Measurements from ENCODE around the gene IER5L. TPM values are rescaled to one million over a fixed set of nuclear protein-coding genes. Genes with fewer than 3 reads are reported as not detected.

Gene IER5L
- total RNA-seq, 6 experiments from 2014 or later = 28.5 to 45.1 (median 42.2) TPM

GRCh38 chr9:129154866-129155477 is 23.1 kb downstream of the IER5L start:
- peaks cover 2% of the 10 kb centered on the region for H3K27me3 Mint-ChIP-seq (ENCODE audit: insufficient read depth)
- H3K9me3 Mint-ChIP-seq = no peaks in the 10 kb centered on the region
- no peak overlapping the region for H3K27ac Mint-ChIP-seq
- H3K36me3 Mint-ChIP-seq (ENCODE audit: low read depth) = no peaks in the 10 kb centered on the region
- no peak for TF ChIP-seq CTCF (IDR thresholded peaks at IDR 0.05)
- H3K4me3 Mint-ChIP-seq = no peak overlapping the region
- no peaks in the 10 kb centered on the region for H3K4me1 Mint-ChIP-seq (ENCODE audit: low read depth)
- no peak for DNase-seq

- Mint-ChIP-seq H3K36me3 (ENCODE audit: low read depth) (no peaks in the 10 kb centered on the region), H3K9me3 (no peaks in the 10 kb centered on the region), H3K4me1 (ENCODE audit: low read depth) (peaks cover 10% of the 10 kb centered on the region), H3K27me3 (ENCODE audit: insufficient read depth) (peaks cover 2% of the 10 kb centered on the region), H3K27ac (no peak overlapping the region; the same call in 1 of the 2 replicates), H3K4me3 (no peak overlapping the region)
- no peak for TF ChIP-seq CTCF (IDR thresholded peaks at IDR 0.05)
- no peak for DNase-seq
Measured at GRCh38 chr9:129151469-129151868, 26.6 kb downstream of the IER5L start.

- Mint-ChIP-seq H3K9me3 (no peaks in the 10 kb centered on the region), H3K27me3 (ENCODE audit: insufficient read depth) (peaks cover 2% of the 10 kb centered on the region), H3K4me3 (no peak overlapping the region), H3K27ac (no peak overlapping the region; the same call in 1 of the 2 replicates), H3K36me3 (ENCODE audit: low read depth) (no peaks in the 10 kb centered on the region), H3K4me1 (ENCODE audit: low read depth) (peaks cover 17% of the 10 kb centered on the region)
- no peak for DNase-seq
- no peak for TF ChIP-seq CTCF (IDR thresholded peaks at IDR 0.05)
Measured at GRCh38 chr9:129150672-129151211, 27.3 kb downstream of the IER5L start.

- Mint-ChIP-seq H3K27me3 (ENCODE audit: insufficient read depth) (peaks cover 2% of the 10 kb centered on the region), H3K36me3 (ENCODE audit: low read depth) (no peaks in the 10 kb centered on the region), H3K9me3 (no peaks in the 10 kb centered on the region), H3K4me1 (ENCODE audit: low read depth) (peaks cover 23% of the 10 kb centered on the region), H3K4me3 (no peak overlapping the region), H3K27ac (peak overlapping the region; percentile 17; the same call in 1 of the 2 replicates)
- no peak for DNase-seq
- TF ChIP-seq CTCF (IDR thresholded peaks at IDR 0.05) = no peak
Measured at GRCh38 chr9:129150122-129150521, 27.9 kb downstream of the IER5L start.

GRCh38 chr9:129149442-129149841 is 28.6 kb downstream of the IER5L start:
- H3K4me3 Mint-ChIP-seq = no peak overlapping the region
- TF ChIP-seq CTCF (IDR thresholded peaks at IDR 0.05) = no peak
- DNase-seq = no peak
- H3K9me3 Mint-ChIP-seq = no peaks in the 10 kb centered on the region
- H3K27me3 Mint-ChIP-seq (ENCODE audit: insufficient read depth) = peaks cover 2% of the 10 kb centered on the region
- no peak overlapping the region for H3K27ac Mint-ChIP-seq
- H3K4me1 Mint-ChIP-seq (ENCODE audit: low read depth) = peaks cover 27% of the 10 kb centered on the region
- H3K36me3 Mint-ChIP-seq (ENCODE audit: low read depth) = no peaks in the 10 kb centered on the region
